ENCODE results near the gene BRAT1.

- TF ChIP-seq CTCF (conservative IDR thresholded peaks at IDR 0.05 in 1 of 2, IDR thresholded peaks at IDR 0.05 in 1 of 2; ENCODE audit: low read depth in 1 of 2, low read length in 2 of 2) (no peak), EZH2 (IDR thresholded peaks at IDR 0.05; ENCODE audit: low read length, missing control alignments) (no peak)
Observed at GRCh38 chr7:2541291-2542010, 13.9 kb downstream of the BRAT1 start.

Data from fibroblast of lung (primary cell).